ELF-1 (cell line): Measurements from ENCODE around the gene HIBCH.
"Not testable (repeated sequence)": the region's sequence is repeated elsewhere in the genome, so short reads cannot be mapped to it uniquely, and the experiment has no call there.

Experiments used
- DNase-seq: peaks from one replicate; pipeline ENCODE4 v3.0.0-alpha.2; 2016; ENCODE audit warnings: low read depth, low spot score

Gene HIBCH

GRCh38 chr2:190343089-190343535 is 23.5 kb upstream of the HIBCH start:
- peak; percentile 17 for DNase-seq

- DNase-seq = no peak
Observed at GRCh38 chr2:190342611-190343010, 23.0 kb upstream of the HIBCH start.

DNA sequence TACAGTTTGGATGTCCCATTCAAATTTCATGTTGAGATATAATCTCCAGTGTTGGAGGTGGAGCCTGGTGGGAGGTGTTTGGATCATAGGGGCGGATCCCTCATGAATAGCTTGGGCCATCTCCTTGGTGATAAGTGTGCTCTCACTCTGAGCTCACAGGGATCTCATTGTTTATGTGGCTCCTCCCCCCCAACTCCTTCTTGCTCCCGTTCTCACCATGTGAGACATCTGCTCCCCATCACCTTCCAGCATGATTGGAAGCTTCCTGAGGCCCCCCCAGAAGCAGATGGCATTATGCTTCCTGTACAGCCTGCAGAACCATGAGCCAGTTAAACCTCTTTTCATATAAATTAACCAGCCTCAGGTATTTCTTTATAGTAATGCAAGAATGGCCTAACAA is 20.7 kb upstream of the HIBCH start:
- peak; percentile 56 for DNase-seq

- no peak for DNase-seq
Observed at GRCh38 chr2:190339394-190339793, 19.8 kb upstream of the HIBCH start.

- DNase-seq = no peak
Observed at GRCh38 chr2:190338453-190338852, 18.8 kb upstream of the HIBCH start.

DNA sequence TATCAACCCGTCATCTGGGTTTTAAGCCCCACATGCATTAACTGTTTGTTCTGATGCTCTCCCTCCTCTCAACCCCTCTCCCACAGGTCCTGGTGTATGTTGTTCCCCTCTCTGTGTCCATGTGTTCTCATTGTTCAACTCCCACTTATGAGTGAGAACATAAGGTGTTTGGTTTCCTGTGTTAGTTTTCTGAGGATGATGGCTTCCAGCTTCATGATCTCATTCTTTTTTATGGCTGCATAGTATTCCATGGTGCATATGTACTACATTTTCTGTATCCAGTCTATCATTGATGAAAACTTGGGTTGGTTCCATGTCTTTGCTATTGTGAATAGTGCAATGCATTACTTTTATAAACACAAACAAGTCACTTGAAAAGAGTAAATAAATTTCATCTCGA is 16.8 kb upstream of the HIBCH start:
- DNase-seq = no peak

DNA sequence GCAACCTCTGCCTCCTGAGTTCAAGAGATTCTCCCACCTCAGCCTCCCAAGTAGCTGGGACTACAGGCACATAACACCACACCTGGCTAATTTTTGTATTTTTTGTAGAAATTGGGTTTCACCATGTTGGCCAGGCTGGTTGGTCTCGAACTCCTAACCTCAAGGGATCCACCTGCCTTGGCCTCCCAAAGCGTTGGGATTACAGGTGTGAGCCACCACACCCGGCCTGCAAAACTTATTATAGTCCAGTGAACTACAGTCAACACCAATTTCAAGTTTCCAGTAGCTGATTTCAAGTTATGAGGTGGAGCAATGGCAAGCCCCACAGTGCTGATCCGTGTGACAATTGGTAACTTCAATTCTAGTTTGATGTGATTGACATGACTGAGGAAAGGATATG is 16.0 kb upstream of the HIBCH start:
- DNase-seq = not testable (repeated sequence)

- no peak for DNase-seq
Observed at GRCh38 chr2:190335225-190335559, 15.6 kb upstream of the HIBCH start.

DNA sequence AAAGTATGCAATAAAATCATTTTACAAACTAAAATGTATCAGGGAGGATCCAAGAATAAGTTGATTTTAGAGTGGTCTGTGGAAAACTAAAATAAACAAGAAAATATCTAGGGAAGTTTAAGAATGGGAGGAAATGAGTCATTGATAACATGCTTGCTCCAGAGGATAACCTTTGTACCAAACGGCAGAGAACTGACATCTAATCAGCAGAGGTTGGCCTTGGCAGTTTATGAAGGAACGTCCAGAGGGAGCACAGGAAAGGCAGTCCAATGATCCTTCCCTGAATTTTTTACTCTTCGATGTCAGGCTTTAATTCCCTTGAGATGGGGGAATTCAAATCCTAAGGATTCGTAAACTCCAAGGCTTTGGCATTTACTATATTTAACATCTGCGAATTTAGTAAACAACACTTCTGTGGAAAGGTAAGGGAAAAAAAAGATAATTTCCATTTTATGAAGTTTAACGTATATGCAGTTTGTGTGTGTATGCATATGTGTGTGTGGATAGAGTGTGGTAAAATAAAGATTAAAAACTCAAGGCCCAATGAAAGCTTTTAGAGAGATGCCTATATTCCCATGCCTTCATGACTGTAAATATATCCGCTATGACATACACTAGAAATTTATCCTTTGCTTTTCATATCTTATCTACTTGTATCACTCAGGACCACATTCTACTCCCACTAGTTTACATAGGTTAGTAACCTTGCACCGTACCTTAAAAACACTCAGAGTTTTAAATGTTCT is 15.0 kb upstream of the HIBCH start:
- no peak for DNase-seq

- DNase-seq = no peak
Observed at GRCh38 chr2:190333928-190334327, 14.3 kb upstream of the HIBCH start.

DNA sequence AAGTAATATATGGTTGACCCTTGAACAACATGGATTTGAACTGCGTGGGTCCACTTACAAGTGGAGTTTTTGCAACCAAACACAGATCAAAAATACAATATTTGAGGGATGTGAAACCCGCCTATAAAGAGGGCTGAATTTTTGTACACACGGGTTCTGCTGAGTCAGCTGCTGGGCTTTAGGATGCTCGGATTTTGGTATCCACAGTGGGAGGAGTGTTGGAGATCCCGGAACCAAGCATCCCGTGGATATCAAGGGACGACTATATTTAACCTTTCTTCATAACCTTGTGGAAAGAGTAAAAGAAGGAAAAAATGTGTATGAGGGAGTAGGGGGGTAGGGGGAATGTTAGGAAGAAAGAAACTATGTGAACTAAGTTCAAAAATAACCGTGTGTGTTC is 13.8 kb upstream of the HIBCH start:
- no peak for DNase-seq

DNA sequence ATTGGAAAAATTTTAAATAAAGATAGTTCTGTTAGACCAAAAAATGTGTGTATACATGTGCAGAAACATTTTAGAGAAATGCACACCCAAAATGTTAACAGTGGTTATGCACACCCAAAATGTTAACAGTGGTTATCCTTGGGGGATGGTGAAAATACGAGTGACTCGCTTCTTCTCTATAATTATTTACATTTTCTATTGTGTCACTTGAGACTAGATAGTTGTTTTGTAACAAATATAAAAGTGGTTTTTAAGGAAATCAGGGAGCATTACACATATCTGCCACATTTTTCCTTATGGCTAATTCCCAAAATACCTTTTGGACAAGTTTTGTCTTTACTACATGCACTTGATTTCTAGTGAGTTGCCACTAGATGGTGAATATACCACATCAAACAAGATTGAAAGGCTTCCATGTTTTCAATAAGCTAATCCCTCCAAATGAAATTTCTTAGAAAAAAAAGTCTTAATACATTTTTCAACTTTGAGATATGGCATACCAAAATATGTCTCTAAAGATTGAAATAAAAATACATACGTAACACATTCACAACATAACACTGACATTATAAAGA is 9.0 kb upstream of the HIBCH start:
- DNase-seq = no peak

DNA sequence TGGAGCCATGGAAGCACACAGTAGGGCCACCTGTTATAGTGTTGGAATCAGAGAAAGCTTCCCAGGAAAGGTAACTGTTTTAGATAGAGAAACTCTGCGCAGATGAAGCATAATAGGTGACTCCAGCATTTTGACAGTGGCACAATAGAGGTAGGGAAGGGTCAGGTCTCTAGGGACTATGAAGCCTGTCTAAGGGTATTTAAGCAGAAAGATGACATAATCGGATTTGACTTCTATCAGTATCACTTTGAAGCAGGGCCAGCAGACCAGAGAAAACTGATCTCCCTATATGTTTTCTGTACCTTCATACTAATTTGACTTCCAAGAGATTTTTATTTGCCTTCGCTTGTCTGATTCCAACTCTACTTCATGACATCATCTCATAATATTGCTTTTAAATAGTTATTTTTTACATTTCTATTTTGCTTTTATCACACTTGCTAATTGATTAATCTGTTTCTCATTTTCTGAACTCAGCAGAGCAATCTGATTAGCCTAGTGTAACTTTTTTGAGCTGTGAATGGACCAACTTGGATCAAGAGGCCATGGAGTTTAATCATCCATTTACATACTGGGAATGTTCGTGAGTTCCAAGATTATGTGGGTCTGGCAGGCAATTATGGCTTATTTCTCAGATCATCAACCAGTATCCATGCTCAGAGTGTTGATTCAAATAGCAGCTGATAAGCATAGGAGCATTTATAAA is 8.4 kb upstream of the HIBCH start:
- DNase-seq = no peak

GRCh38 chr2:190325588-190325987 is 6.0 kb upstream of the HIBCH start:
- DNase-seq = no peak

DNA sequence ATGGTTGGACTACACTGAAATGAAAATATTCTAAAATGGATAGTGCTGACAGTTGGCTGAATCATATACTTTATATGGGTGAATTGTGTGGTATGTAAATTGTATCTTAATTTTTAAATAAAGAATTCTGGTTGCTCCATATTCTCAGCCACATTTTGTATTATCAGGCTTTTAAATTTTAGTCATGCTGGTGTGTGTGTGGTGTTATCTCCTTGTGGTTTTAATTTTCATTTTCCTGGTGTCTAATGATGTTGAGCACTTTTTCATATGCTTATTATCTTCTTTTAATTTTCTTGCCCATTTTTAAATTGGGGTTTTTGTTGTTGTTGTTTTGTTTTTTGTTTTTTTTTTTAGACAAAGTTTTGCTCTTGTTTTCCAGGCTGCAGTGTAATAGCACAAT is 3.8 kb upstream of the HIBCH start:
- DNase-seq = no peak

- DNase-seq = no peak
Observed at GRCh38 chr2:190320696-190321095, 1.1 kb upstream of the HIBCH start.

- no peak for DNase-seq
Observed at GRCh38 chr2:190318931-190319554, 583 bp downstream of the HIBCH start.

- DNase-seq = no peak
Observed at GRCh38 chr2:190318514-190318913, 1.1 kb downstream of the HIBCH start.

- no peak for DNase-seq
Observed at GRCh38 chr2:190315273-190315672, 4.4 kb downstream of the HIBCH start.

DNA sequence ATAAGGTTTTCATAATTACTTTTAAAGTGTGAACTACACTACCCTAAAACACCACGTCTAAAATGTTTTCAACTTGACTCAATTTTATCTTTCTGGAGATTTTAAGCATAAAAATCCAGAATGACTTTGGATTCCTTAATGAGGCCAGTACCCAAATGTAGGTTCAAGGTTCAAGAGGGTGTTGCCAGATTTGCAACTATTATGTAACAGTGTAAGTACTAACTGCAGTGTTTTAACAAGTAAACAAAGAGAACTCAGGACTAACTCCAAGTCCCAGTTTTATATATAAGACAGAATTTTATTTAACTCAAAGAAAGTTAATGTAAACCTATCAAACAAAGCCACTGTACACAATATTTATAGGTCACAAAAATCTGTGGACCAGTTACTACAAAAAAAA is 5.7 kb downstream of the HIBCH start:
- DNase-seq = no peak

GRCh38 chr2:190312635-190313025 is 7.0 kb downstream of the HIBCH start:
- DNase-seq = not testable (repeated sequence)

DNA sequence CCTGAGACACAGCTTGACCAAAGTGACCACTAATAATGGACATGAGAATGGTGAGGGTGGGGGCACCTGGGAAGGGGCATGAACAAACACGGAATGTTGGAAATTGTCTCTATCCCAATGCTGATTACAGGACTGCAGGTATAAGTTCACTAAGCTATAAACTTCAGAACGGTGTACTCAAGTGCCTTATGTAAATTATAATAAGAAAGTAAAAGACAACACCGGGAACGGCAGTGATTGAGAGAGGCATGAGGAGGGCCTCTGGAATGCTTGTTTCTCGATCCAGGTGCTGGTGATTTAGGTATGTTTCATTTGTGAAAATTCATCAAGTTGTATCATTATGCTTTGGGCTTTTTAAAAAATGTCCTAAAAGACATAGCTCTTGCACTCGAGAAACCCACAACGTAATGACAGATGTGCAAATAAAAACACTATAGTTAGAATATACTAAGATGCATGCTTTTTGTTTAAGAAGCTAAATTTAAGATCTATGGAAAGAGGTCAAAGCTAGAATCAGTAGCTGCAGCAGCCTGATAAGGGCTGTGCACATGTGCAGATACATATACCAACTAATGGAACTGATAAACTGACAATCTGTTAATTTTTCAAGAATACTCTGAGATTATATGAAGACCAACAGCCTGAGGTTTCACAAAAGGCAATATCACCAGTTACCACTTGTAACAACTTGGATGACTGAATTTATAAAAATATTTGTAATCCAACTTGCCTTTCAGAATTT is 7.6 kb downstream of the HIBCH start:
- no peak for DNase-seq
